NCI-H1417 treated with DMSO at 0.1 percent for 48 hours (cell line): ENCODE data around the gene CMTR1.
A peak's percentile ranks its signal among the peaks of the same experiment; 100 is the strongest.
"Not testable (repeated sequence)": the region's sequence is repeated elsewhere in the genome, so short reads cannot be mapped to it uniquely, and the experiment has no call there.

ENCODE experiments used
- DNase-seq: peaks from one replicate; lab custom pipeline; 2025; lab: John Stamatoyannopoulos, UW

Gene CMTR1, protein sequence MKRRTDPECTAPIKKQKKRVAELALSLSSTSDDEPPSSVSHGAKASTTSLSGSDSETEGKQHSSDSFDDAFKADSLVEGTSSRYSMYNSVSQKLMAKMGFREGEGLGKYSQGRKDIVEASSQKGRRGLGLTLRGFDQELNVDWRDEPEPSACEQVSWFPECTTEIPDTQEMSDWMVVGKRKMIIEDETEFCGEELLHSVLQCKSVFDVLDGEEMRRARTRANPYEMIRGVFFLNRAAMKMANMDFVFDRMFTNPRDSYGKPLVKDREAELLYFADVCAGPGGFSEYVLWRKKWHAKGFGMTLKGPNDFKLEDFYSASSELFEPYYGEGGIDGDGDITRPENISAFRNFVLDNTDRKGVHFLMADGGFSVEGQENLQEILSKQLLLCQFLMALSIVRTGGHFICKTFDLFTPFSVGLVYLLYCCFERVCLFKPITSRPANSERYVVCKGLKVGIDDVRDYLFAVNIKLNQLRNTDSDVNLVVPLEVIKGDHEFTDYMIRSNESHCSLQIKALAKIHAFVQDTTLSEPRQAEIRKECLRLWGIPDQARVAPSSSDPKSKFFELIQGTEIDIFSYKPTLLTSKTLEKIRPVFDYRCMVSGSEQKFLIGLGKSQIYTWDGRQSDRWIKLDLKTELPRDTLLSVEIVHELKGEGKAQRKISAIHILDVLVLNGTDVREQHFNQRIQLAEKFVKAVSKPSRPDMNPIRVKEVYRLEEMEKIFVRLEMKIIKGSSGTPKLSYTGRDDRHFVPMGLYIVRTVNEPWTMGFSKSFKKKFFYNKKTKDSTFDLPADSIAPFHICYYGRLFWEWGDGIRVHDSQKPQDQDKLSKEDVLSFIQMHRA

DNA sequence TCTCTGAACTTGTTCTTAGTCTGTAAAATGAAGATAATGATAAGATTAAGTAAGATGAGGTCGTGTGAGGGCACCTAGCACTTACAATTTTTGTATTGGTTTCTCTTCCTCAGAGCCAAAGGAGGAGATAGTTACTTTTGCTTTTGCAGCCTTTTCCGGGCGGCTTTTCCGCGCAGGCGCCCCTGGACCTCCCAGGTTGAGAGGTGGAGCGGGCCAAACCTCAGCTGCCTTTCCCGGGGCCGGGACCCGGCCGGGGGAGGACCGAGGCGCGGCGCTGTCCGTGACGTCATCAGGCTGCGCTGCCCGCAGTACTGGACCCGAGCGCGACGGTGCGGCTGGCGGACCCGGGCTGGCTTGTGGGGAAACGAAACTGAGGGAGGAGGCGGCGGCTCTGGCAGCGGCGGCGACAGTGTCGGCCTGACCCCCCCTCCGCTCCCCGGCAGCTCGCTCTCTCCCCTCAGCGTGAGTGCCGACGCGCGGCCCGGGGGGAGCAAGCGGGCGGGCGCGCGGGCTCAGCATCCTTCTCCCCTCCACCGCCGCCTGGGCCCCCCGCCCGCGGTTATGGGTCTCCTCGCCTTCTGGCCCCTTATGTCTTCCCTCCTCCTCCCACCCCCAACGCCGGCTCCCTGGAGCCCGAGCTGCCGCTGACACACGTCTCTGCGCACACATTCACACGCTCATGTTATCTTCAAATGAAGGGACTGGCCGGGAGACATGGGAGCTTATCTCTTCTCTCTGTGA is at the start of gene CMTR1:
Gene CMTR1 (plus strand): TSS at position 306 of the 741 bp plus-strand sequence. CDS start 2,409 bp downstream, outside the sequence.
- peak; percentile 29 for DNase-seq

GRCh38 chr6:37388578-37388977 is 44.4 kb upstream of the CMTR1 start:
- no peak for DNase-seq

GRCh38 chr6:37389857-37390256 is 43.2 kb upstream of the CMTR1 start:
- DNase-seq = no peak

DNA sequence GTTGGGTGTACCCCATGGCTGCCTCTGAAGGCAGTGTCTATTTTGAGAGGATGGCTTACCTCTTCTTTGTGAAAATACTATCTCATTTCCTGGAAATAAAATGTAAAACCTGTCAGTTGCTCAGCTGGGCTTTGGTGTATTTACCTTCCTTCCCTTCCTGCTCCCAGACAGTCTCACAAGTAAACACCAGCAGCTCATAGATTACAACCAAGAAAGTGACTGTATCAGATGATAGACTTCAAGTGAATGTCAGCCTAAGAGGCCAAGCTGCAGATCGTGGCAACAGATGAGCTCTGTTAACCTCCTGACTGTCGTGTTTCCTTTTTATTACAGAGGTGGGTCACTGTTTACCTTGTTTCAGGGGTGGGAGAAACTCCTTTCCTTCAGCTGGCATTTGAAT is 41.9 kb upstream of the CMTR1 start:
- DNase-seq = no peak

- DNase-seq = no peak
These were observed 40.2 kb upstream of the CMTR1 start for GRCh38 chr6:37392821-37393220.

- DNase-seq = no peak
These were observed 39.6 kb upstream of the CMTR1 start for GRCh38 chr6:37393381-37393929.

DNA sequence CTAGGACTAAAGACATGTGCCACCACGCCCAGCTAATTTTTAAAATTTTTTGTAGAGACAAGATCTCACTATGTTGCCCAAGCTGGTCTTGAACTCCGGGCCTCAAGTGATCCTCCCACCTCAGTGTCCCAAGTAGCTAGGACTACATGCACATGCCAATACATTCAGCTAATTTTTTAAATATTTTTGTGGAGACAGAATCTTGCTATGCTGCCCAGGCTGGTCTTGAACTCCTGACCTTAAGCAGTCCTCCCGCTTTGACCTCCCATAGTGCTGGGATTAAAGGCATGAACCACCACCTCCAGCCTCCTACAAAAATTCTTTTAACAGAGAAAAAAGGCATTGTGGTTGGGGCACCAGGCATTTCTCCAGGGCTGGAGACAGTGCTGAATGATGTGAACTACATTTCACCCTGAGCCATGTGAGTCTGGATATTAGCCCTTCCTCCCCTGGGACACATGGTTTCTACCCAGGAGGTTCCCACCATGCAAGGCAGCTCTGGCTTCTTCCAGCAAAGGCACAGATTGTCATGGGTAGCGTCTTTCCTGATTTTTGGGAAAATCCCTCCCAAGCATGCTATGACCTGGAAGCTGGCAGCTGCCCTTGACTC is 36.3 kb upstream of the CMTR1 start:
- no peak for DNase-seq

GRCh38 chr6:37399131-37399530 is 33.9 kb upstream of the CMTR1 start:
- no peak for DNase-seq

DNA sequence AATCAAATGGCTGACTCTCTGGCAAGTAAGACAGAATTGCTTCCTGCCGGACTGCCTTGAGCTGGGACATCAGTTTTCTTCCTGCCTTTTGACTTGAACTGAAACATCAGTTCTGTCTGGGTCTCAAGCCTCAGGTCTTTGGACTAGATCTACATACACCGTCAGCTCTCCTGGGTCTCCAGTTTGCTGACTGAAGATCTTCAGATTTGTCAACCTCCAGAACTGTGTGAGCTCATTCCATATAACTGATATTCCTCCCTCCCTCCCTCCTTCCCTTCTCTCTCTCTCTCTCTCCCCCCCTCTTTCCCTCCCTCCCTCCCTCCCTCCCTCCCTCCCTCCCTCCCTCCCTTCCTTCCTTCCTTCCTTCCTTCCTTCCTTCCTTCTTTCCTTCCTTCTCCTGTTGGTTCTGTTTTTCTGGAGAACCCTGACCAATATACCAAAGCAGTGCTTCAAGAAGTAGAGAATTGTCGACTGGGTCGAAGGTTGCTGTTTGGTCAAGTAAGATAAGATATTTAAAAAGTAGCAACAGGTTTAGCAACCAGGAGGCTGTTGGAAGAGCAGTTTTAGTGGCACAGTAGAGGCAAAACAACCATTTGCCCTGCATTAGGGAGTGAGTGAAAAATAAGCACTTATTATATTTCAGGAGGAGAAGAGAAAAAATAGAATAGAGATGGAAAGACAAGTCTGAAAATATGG is 33.1 kb upstream of the CMTR1 start:
- DNase-seq = no peak

- not testable (repeated sequence) for DNase-seq
These were observed 31.4 kb upstream of the CMTR1 start for GRCh38 chr6:37401658-37402057.

GRCh38 chr6:37406726-37407341 is 26.2 kb upstream of the CMTR1 start:
- DNase-seq = no peak

DNA sequence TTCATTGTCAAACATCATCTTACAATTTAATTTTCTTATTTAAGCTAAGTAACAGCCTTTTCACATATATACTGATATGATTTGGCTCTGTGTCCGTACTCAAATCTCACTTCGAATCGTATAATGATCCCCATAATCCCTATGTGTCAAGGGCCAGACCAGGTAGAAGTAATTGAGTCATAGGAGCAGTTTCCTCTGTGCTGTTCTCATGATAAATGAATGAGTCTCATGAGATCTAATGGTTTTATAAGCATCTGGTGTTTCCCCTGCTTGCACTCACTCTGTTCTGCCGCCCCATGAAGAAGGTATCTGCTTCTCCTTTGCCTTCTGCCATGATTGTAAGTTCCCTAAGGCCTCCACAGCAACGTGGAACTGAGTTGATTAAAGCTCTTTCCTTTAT is 25.1 kb upstream of the CMTR1 start:
- DNase-seq = no peak

GRCh38 chr6:37409501-37409900 is 23.5 kb upstream of the CMTR1 start:
- no peak for DNase-seq

DNA sequence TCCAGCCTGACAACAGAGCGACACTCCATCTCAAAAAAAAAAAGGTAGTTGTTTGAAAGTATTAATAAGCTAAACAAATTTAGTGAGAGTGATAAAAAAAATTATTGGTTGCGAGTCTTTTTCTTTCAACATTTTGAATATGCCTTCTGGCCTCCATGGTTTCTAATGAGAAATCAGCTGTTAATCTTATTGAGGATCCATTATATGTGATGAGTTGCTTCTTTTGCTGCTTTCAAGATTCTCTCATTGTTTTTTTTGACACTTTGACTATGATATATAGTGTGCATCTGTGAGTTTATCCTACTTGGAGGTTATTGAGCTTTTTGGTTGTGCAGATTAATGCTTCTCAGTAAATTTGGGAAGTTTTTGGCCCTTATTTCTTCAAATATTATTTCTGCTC is 15.6 kb upstream of the CMTR1 start:
- DNase-seq = no peak

DNA sequence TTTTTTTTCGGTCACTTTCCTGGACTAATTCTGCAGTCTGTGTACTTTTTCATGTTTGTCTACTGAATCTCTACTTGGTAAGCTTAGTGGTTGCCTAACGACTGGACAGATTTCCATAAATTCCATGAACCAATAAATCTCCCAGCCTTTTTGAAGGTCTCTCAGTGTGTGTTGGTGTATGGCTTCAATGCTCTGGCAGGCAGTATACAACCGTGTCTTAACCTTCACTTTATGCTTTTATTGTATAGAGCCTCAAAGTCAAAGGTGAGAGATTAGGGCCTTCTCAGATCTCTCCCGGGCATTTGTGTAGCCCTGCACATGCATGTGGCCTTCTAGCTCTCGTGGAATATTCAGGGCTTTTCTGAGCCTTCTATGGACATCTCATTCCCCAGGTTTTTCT is 14.3 kb upstream of the CMTR1 start:
- no peak for DNase-seq

DNA sequence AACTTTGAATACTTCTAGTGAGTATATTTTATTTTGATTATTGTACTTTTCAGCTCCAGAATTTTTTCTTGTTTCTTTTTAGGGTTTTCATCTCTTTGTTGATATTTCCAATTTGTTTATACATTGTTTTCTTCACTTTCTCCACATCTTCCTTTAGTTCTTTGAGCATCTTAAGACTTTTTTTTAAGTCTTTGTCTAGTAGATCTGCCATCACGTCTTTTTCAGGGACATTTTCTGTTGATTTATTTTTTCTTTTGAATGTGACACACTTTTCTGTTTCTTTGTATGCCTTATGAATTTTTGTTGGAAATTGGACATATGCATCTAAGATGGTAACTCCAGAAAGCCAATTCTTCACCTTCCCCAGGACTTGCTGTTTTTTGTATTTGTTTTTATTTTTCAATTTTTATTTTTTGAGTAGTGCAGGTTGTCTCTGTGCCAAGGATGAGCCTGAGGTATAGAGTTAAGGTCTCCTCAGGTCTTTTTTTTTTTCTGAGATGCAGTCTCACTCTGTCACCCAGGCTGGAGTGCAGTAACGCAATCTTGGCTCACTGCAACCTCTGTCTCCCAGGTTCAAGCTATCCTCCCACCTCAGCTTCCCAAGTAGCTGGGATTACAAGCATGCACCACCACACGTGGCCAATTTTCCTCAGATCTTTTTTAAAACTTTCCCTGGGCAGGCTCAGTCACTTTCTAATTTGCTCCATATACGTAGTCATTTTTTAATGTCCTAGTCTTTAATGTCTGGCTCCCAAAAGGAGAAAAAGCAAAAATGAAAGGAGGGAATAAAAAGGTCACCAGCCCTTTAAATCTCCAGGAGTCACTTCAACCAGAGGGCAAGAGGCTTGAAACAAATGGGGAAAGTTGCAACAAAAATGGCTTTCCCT is 6.7 kb upstream of the CMTR1 start:
- no peak for DNase-seq

DNA sequence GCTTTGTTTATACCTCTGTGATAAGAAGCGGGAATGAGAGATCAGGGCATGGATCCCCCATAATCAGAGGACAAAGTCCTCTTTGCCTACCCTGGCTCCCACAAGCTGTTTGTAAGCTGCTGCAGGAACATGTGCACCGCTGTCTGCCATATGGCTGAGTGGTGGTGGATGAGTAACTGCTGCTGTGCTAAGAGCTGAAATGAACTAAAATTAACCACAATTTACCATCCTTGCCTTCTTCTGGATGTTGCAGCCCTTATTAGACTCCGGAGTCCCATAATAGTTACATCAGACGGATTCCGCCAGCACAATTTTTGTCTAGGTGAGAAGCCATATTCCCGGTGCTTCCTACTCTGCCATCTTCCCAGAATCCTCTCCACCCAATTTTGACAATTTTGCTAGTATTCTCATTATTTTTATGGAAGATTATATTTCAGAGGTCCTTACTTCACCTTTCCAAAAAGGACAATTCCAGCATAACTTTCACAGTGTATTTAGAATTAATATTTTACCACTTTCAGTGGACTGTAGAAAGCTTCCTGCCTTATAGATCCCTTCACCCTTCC is 6.0 kb upstream of the CMTR1 start:
- no peak for DNase-seq

GRCh38 chr6:37429352-37429750 is 3.7 kb upstream of the CMTR1 start:
- no peak for DNase-seq

DNA sequence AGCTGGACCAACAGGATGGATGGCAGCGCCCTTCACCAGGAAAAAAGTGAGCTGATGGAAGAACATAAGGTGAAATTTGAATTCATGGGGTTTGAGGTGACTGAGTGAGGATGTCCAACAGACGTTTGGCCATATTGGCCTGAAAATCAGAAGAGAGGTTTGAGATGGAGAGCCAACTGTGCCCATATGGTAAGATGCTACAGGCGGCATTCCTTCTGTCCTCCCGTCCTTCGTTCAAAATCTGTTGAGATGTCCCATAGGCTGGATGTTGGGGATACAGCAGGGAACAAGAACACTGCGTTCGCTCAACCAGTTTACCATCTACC is 468 bp upstream of the CMTR1 start:
- no peak for DNase-seq
